HFFc6 (cell line): Measurements from ENCODE around the gene STK38. TPM values are rescaled to one million over a fixed set of nuclear protein-coding genes. Genes with fewer than 3 reads are reported as not detected.

Experiments used
- DNase-seq: peaks from one replicate; pipeline ENCODE4 v3.0.0-alpha.2; 2018
- H3K27ac Mint-ChIP-seq: 2 replicates; pipeline ENCODE4 v1.8.0; 2020; ENCODE audit warnings: mild to moderate bottlenecking, mixed read lengths
- H3K27me3 Mint-ChIP-seq: 2 replicates; pipeline ENCODE4 v1.8.0; 2021; ENCODE audit warnings: mild to moderate bottlenecking, moderate library complexity, mixed read lengths; ENCODE audit not compliant: insufficient read depth
- H3K36me3 Mint-ChIP-seq: 2 replicates; pipeline ENCODE4 v1.8.0; 2021; ENCODE audit warnings: low read depth, mixed read lengths
- H3K4me1 Mint-ChIP-seq: 2 replicates; pipeline ENCODE4 v1.8.0; 2020; ENCODE audit warnings: low read depth, mixed read lengths
- H3K4me3 Mint-ChIP-seq: 2 replicates; pipeline ENCODE4 v1.8.0; 2020; ENCODE audit warnings: mild to moderate bottlenecking, moderate library complexity, mixed read lengths
- H3K9me3 Mint-ChIP-seq: 2 replicates; pipeline ENCODE4 v1.8.0; 2020; ENCODE audit warnings: mild to moderate bottlenecking, mixed read lengths
- total RNA-seq, 6 experiments: library from RNA; stranded (reverse); fragmentation: NEBNext Ultra II Directional; extraction: Animal tissue kit (Norgen Biotek cat#: 25700); gene quantifications; 2 replicates in 1 of 6; 3 replicates in 5 of 6; pipeline ENCODE4 v1.2.3, GENCODE V29; 2021
- TF ChIP-seq, protein P1 (sequence below): fragments of 200-600 bp; sonication (generic); IDR thresholded peaks from 2 replicates; pipeline ENCODE4 v1.5.0; 2021; ENCODE audit warnings: antibody characterized with exemption, mild to moderate bottlenecking

Gene STK38
- total RNA-seq, 6 experiments from 2014 or later, result 37.4 to 44.9 (median 41.9) TPM

DNA sequence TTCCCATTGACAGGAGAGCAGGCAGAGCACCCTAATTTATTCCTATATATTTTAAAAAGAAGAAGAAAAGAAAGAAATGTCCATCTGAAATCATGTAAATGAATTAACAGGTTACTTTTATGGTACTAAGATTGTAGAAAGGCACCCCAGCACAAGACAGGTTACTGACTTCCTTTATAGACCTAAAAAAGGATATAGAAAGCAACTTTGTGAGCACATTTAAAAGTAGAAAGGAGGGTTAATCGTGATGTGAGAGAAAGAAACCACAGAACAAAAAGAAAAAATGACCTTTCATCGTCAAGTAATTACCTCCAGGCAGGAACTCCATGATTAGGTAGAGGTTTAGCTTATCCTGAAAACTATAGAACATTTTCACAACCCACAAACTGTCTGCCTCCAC is 29.9 kb downstream of the STK38 start:
- Mint-ChIP-seq H3K27ac (no peak overlapping the region), H3K27me3 (no peaks in the 10 kb centered on the region), H3K9me3 (no peaks in the 10 kb centered on the region), H3K36me3 (peaks cover 19% of the 10 kb centered on the region), H3K4me3 (no peak overlapping the region), H3K4me1 (no peaks in the 10 kb centered on the region)
- TF ChIP-seq, protein P1, sequence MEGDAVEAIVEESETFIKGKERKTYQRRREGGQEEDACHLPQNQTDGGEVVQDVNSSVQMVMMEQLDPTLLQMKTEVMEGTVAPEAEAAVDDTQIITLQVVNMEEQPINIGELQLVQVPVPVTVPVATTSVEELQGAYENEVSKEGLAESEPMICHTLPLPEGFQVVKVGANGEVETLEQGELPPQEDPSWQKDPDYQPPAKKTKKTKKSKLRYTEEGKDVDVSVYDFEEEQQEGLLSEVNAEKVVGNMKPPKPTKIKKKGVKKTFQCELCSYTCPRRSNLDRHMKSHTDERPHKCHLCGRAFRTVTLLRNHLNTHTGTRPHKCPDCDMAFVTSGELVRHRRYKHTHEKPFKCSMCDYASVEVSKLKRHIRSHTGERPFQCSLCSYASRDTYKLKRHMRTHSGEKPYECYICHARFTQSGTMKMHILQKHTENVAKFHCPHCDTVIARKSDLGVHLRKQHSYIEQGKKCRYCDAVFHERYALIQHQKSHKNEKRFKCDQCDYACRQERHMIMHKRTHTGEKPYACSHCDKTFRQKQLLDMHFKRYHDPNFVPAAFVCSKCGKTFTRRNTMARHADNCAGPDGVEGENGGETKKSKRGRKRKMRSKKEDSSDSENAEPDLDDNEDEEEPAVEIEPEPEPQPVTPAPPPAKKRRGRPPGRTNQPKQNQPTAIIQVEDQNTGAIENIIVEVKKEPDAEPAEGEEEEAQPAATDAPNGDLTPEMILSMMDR, result no peak
- DNase-seq, result no peak

DNA sequence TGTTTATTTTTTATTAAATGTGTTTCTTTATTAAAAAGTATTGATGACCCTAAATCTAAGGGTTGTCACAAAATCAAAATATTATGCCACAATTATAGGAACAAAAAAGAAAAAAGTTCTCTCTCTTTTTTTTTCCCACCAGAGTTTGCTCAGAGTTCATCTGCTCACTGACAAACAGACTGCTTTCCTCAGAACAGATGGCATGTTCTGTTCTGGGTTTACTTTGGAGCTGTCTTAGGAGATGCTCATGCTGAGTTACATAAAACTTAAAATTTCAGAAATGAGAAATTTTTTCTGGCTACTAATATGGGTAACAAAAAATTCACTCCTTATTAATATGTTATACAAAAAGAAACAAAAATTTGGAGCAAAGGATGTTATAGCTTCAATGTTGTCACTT is 30.3 kb downstream of the STK38 start:
- no peak overlapping the region for H3K4me3 Mint-ChIP-seq
- TF ChIP-seq, protein P1, result no peak
- H3K27ac Mint-ChIP-seq, result no peak overlapping the region
- H3K36me3 Mint-ChIP-seq, result peaks cover 23% of the 10 kb centered on the region
- no peak for DNase-seq
- H3K9me3 Mint-ChIP-seq, result no peaks in the 10 kb centered on the region
- no peaks in the 10 kb centered on the region for H3K27me3 Mint-ChIP-seq
- no peaks in the 10 kb centered on the region for H3K4me1 Mint-ChIP-seq

DNA sequence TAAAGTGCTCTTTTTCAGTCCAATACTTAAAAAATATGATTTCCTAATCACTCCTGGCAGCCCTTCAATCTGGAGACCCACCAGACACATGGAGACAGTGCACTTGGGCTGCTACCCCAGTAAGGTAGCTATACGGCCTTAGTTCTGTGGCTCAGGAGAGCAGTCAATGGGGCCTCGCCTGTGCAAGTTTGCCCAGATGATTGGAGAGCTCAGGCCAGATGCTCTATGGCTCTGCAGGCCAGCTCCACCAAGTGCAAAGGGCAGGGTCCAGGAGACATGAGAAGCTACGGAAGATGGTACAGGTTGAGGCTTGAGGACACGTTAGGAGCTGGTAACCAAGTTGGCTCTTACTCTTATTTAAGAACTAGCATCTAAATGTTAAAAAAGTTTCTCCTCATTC is 30.7 kb downstream of the STK38 start:
- no peak overlapping the region for H3K27ac Mint-ChIP-seq
- H3K4me1 Mint-ChIP-seq, result no peaks in the 10 kb centered on the region
- no peaks in the 10 kb centered on the region for H3K27me3 Mint-ChIP-seq
- no peaks in the 10 kb centered on the region for H3K9me3 Mint-ChIP-seq
- TF ChIP-seq, protein P1, result no peak
- H3K4me3 Mint-ChIP-seq, result no peak overlapping the region
- no peak for DNase-seq
- H3K36me3 Mint-ChIP-seq, result peaks cover 27% of the 10 kb centered on the region

DNA sequence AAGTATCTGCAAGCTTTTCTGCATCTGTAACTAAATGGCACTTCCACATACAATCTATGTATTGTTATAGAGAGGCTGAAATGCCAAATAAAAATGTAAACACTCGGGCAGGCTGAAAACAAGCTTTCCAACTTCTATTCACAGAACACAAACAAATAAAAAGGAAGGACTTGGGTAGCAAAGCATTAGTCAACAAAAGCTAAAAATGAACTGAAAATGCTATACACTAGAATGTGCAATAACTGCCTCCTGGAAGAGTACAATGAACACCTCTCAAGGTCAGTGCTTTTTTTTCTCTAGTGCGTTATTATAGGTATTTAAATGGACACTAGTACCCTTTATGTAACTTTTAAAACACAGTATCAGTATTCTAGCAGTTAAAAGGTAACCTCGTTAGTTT is 31.4 kb downstream of the STK38 start:
- TF ChIP-seq, protein P1, result no peak
- H3K9me3 Mint-ChIP-seq, result no peaks in the 10 kb centered on the region
- DNase-seq, result no peak
- H3K36me3 Mint-ChIP-seq, result peaks cover 29% of the 10 kb centered on the region
- no peaks in the 10 kb centered on the region for H3K27me3 Mint-ChIP-seq
- no peak overlapping the region for H3K27ac Mint-ChIP-seq
- H3K4me3 Mint-ChIP-seq, result no peak overlapping the region
- no peaks in the 10 kb centered on the region for H3K4me1 Mint-ChIP-seq

DNA sequence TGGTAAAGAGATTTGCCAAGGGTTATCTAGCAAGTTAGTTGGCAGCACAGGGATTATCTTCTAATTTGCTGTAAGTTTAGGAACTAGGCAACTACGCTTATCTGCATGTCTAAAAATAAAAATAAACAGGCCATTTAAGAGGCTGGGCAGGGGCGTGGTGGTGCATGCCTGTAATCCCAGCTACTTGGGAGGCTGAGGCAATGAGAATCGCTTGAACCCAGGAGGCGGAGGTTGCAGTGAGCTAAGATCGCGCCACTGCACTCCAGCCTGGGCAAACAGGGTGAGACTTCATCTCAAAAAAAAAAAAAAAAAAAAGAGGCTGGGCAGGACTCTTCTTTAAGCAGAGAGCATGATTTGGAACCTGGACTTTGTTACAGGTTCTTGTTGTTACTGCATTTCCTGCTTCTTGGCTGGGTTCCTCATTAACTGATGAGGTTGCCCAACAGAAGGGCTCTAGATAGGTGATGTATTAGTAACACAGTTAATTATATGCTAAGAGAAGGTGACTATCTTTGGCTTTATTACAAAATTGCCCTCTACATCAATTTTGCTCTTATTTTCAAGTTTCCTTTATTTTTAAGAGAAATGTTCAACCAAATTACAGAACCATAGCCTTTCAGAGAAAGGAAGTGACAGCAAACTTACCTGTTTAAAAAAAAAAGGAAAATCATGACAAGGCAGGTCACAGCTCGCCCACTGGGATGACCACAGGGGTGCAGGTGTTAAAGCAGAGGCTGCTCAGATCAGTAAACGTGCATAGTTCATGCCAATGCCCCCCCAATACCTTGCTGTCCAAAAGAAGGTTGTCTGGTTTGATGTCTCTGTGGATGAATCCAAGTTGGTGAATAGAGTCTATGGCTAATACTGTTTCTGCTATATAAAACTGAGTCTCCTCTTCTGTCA is 32.5 kb downstream of the STK38 start:
- Mint-ChIP-seq H3K27ac (no peak overlapping the region), H3K4me1 (no peaks in the 10 kb centered on the region), H3K4me3 (no peak overlapping the region), H3K27me3 (no peaks in the 10 kb centered on the region), H3K9me3 (no peaks in the 10 kb centered on the region), H3K36me3 (peaks cover 34% of the 10 kb centered on the region)
- no peak for DNase-seq
- TF ChIP-seq, protein P1, result no peak
